ENCODE results near the gene MFNG.

MFNG gene

GRCh38 chr22:37493979-37494378 is 7.8 kb upstream of the MFNG start:
- no peak for DNase-seq (ENCODE audit: low read depth)

- DNase-seq (ENCODE audit: low read depth), result peak; percentile 26
These were observed 6.5 kb upstream of the MFNG start for GRCh38 chr22:37492428-37493344.

- DNase-seq (ENCODE audit: low read depth), result no peak
These were observed 5.6 kb upstream of the MFNG start for GRCh38 chr22:37491559-37492427.

DNA sequence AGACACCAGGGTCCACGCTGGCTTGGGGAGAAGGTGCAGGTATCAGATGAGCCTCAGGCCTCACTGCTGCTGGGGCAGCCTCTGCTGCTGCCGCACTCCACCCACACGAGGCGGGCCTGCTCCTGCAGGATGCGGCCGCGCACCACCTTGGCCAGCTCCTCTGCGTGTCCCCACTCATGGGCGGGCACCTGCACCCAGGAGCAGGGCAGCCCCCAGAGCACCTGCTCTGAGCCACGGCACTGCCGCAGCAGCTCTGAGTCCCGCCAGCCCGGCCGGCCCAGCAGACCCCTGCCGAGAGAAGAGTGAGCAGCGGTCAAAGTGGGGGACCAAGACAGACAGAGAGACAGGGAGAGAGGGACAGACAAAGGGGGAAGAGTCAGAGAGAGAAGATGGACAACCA is 4.9 kb upstream of the MFNG start:
- DNase-seq (ENCODE audit: low read depth), result no peak

DNA sequence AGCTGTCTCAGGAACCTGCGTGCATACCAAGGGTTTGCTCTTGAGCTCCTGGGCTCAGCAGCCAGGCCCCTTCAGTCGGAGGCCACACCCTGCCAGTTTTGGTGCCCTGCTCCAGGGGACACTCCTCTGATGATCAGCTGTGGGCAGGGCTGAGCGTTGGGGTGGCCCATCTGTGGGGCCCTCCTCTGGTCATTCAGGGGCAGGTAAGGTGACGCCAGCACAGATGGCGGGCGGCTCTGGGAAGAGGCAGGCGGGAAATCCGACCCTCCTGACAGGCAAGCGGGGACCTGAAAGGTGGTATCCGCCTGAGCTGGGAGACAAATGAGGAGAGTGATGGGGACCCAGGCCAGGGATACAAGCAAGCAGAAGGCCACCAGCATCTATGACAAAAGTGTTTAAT is 3.8 kb upstream of the MFNG start:
- no peak for DNase-seq (ENCODE audit: low read depth)

GRCh38 chr22:37488337-37489135 is 2.4 kb upstream of the MFNG start:
- DNase-seq (ENCODE audit: low read depth), result no peak

GRCh38 chr22:37487571-37487970 is 1.4 kb upstream of the MFNG start:
- DNase-seq (ENCODE audit: low read depth), result no peak

- no peak for DNase-seq (ENCODE audit: low read depth)
These were observed 945 bp upstream of the MFNG start for GRCh38 chr22:37487129-37487528.

- DNase-seq (ENCODE audit: low read depth), result peak; percentile 10
These were observed 575 bp downstream of the MFNG start for GRCh38 chr22:37485395-37486223.

DNA sequence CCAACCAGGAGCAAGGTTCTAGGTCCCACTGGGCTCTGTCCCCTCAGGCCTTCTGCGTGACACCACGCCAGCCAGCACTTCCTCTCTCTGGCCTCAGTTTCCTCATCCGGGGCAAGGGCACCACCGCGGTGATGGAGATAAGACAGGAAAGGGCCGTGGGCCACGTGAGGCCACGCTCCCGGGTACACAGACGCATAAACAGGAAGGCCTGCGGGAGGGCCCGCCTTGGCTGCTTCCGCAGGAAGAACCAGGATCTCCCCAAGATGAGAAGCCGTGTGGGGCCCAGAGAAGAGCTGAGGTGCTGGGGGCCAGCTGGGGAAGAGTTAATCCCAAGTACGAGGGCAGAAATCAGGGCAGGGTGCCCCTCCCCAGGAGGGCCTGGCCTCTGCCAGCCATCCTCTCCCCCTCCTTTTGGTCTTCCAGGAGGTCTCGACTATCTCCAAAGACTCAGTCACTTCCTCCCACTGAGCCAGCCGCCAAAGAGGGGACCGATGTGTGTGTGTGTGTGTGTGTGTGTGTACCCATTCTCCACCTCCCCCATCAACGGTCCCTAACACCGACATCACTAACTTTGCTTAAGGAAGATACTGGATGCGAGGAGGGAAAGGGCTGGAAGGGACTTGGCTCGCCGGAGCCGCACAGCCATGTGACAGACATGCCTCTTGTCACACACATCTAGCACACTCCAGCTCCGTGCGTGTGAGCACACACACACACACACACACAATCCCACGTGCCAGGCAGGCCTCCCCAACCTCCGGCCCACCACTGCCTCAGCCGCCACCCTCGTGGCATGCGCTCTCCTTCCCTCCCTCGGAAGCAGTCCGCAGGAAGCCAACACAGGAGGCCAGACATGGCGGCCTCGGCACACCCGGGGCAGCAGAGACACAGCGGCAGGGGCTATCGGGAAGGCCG is 1.4 kb downstream of the MFNG start:
- DNase-seq (ENCODE audit: low read depth), result peak; percentile 69

- no peak for DNase-seq (ENCODE audit: low read depth)
These were observed 3.1 kb downstream of the MFNG start for GRCh38 chr22:37483050-37483449.

DNA sequence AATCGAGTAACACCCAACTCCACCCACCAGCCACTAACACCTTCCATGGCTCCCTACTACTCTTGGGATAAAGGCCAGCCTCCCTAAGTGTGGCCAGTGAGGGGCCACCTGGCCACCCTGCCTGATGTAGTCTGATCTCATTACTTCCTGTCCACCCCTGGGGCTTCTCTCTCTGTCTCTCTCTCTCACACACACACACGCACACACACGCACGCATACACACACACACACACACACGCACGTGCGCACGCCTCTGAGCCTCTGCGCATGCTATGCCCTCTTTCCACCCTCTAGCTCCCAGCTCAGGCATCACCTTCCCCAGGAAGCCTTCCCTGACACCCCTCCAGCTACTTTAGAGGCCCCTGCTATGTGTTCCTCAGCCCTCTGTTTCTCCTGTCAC is 3.9 kb downstream of the MFNG start:
- no peak for DNase-seq (ENCODE audit: low read depth)

- DNase-seq (ENCODE audit: low read depth), result no peak
These were observed 4.8 kb downstream of the MFNG start for GRCh38 chr22:37481347-37481907.

GRCh38 chr22:37480387-37481346 is 5.5 kb downstream of the MFNG start:
- no peak for DNase-seq (ENCODE audit: low read depth)

- no peak for DNase-seq (ENCODE audit: low read depth)
These were observed 7.0 kb downstream of the MFNG start for GRCh38 chr22:37479196-37479595.

DNA sequence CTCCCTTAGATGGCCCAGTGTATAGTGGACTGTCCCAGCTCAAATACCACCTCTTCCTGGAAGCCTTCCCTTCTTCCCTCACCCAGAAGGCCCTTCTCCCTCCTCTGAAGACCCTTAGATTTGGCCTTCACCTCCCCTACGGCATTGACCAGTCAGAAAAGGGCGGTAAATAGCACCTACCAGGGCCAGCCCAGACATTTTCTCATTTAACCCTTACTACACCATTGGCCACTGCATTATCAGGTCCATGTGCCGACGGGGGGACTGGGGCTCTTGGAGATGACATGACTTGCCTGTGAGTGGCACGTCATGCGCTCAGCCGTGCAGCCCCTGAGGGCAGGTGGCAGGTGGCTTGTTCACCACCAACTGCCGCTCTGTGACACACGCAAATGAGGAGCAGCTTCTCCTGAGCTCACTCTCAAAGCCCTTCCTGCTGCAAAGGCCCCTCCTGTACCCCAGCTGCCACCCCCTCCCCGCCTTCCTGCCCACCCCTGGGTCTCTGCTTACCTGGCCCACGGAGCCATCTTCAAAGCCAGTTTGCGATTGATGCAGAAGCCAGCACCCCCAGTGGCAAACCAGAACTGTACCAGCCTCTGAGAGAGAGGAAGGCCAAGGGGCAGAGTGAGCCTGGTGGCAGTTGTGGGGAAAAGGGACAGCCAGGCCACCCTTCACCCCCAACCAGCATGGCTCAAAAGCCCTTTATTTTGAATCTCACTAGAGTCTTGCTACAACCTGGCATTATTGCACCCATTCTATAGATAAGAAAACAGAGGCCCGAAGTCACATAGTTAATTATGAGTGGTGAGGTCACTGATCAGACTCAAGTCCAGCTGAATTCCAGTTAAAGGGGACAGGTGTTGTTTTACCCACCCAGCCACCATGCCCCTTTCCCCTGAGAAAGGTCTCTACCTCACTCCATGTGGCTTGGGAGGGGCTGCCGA is 9.5 kb downstream of the MFNG start:
- DNase-seq (ENCODE audit: low read depth), result no peak

- DNase-seq (ENCODE audit: low read depth), result no peak
These were observed 11.6 kb downstream of the MFNG start for GRCh38 chr22:37474447-37475090.

Data from stimulated activated CD8-positive, alpha-beta memory T cell treated with anti-CD3 and anti-CD28 coated beads, Interleukin-4, amount 100 ng/mL, for 24 hours (primary cell).